Calu3 (cell line): Measurements from ENCODE around the gene TUBB4A. TPM values are rescaled to one million over a fixed set of nuclear protein-coding genes. Genes with fewer than 3 reads are reported as not detected.

ENCODE experiments used
- BruUV-seq: library from RNA; stranded (reverse); fragments of 400-500 nt; replicated peaks from 2 replicates; lab custom pipeline; 2021; lab: Mats Ljungman, UMichigan
- CTCF ChIA-PET: fragments of 300-600 bp; sonication (Branson Sonifier 250); formaldehyde crosslinking; loops from one replicate; lab custom pipeline; 2022; ENCODE audit warnings: antibody characterized with exemption; lab: Charles Lee
- DNase-seq: peaks from one replicate; pipeline ENCODE4 v3.0.0; 2022
- H3K27ac Mint-ChIP-seq: one replicate; pipeline ENCODE4 v1.8.0; 2022; ENCODE audit warnings: mixed read lengths; ENCODE audit not compliant: unreplicated experiment
- H3K27me3 Mint-ChIP-seq: one replicate; pipeline ENCODE4 v1.8.0; 2022; ENCODE audit warnings: mixed read lengths; ENCODE audit not compliant: unreplicated experiment
- H3K36me3 Mint-ChIP-seq: one replicate; pipeline ENCODE4 v1.8.0; 2022; ENCODE audit warnings: mild to moderate bottlenecking, moderate library complexity, mixed read lengths; ENCODE audit not compliant: insufficient read depth, unreplicated experiment
- H3K4me1 Mint-ChIP-seq: one replicate; pipeline ENCODE4 v1.8.0; 2022; ENCODE audit warnings: mild to moderate bottlenecking, low read depth, mixed read lengths; ENCODE audit not compliant: unreplicated experiment
- H3K4me3 Mint-ChIP-seq: one replicate; pipeline ENCODE4 v1.8.0; 2022; ENCODE audit warnings: mild to moderate bottlenecking, low read depth, moderate library complexity, mixed read lengths; ENCODE audit not compliant: unreplicated experiment
- H3K9me3 Mint-ChIP-seq: one replicate; pipeline ENCODE4 v1.8.0; 2022; ENCODE audit warnings: low read depth, mixed read lengths; ENCODE audit not compliant: unreplicated experiment
- intact Hi-C: fragments of 100-400 bp; cut with micrococcal nuclease; formaldehyde crosslinking; loops from one replicate; pipeline ENCODE4 v1.10.0; 2022; ENCODE audit not compliant: unreplicated experiment
- total RNA-seq: library from RNA; stranded (reverse); gene quantifications from 2 replicates; pipeline ENCODE4 v1.2.3, GENCODE V29; 2022
- TF ChIP-seq, protein P1 (sequence below): fragments of 200-600 bp; IDR thresholded peaks from one replicate; pipeline ENCODE4 v1.8.0; 2022; ENCODE audit warnings: antibody characterized with exemption; ENCODE audit not compliant: unreplicated experiment

The TUBB4A gene
- total RNA-seq, 1 experiment from 2014 or later, result 1.4 TPM

GRCh38 chr19:6476155-6476895 is 25.8 kb downstream of the TUBB4A start:
- no TSS peak for BruUV-seq
- Mint-ChIP-seq H3K9me3 (no peaks in the 10 kb centered on the region), H3K27me3 (peaks cover 18% of the 10 kb centered on the region), H3K36me3 (peaks cover 5% of the 10 kb centered on the region), H3K27ac (no peak overlapping the region), H3K4me1 (peaks cover 6% of the 10 kb centered on the region), H3K4me3 (no peak overlapping the region)
- CTCF ChIA-PET, result no interaction called here
- TF ChIP-seq, protein P1, sequence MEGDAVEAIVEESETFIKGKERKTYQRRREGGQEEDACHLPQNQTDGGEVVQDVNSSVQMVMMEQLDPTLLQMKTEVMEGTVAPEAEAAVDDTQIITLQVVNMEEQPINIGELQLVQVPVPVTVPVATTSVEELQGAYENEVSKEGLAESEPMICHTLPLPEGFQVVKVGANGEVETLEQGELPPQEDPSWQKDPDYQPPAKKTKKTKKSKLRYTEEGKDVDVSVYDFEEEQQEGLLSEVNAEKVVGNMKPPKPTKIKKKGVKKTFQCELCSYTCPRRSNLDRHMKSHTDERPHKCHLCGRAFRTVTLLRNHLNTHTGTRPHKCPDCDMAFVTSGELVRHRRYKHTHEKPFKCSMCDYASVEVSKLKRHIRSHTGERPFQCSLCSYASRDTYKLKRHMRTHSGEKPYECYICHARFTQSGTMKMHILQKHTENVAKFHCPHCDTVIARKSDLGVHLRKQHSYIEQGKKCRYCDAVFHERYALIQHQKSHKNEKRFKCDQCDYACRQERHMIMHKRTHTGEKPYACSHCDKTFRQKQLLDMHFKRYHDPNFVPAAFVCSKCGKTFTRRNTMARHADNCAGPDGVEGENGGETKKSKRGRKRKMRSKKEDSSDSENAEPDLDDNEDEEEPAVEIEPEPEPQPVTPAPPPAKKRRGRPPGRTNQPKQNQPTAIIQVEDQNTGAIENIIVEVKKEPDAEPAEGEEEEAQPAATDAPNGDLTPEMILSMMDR, result no peak
- intact Hi-C loops, result no loop called here
- DNase-seq, result peak; percentile 43

GRCh38 chr19:6475321-6476108 is 26.6 kb downstream of the TUBB4A start:
- H3K27me3 Mint-ChIP-seq, result peaks cover 12% of the 10 kb centered on the region
- no TSS peak for BruUV-seq
- H3K27ac Mint-ChIP-seq, result no peak overlapping the region
- no peak overlapping the region for H3K4me3 Mint-ChIP-seq
- peaks cover 5% of the 10 kb centered on the region for H3K36me3 Mint-ChIP-seq
- peaks cover 6% of the 10 kb centered on the region for H3K4me1 Mint-ChIP-seq
- TF ChIP-seq, protein P1, result no peak
- CTCF ChIA-PET, result no interaction called here
- H3K9me3 Mint-ChIP-seq, result no peaks in the 10 kb centered on the region
- no peak for DNase-seq
- intact Hi-C loops, result no loop called here

GRCh38 chr19:6473647-6474046 is 28.5 kb downstream of the TUBB4A start:
- Mint-ChIP-seq H3K36me3 (peaks cover 7% of the 10 kb centered on the region), H3K4me1 (peaks cover 6% of the 10 kb centered on the region), H3K27ac (no peak overlapping the region), H3K4me3 (no peak overlapping the region), H3K9me3 (no peaks in the 10 kb centered on the region), H3K27me3 (no peaks in the 10 kb centered on the region)
- intact Hi-C loops, result no loop called here
- BruUV-seq, result no TSS peak
- CTCF ChIA-PET, result no interaction called here
- DNase-seq, result no peak
- TF ChIP-seq, protein P1, result no peak

DNA sequence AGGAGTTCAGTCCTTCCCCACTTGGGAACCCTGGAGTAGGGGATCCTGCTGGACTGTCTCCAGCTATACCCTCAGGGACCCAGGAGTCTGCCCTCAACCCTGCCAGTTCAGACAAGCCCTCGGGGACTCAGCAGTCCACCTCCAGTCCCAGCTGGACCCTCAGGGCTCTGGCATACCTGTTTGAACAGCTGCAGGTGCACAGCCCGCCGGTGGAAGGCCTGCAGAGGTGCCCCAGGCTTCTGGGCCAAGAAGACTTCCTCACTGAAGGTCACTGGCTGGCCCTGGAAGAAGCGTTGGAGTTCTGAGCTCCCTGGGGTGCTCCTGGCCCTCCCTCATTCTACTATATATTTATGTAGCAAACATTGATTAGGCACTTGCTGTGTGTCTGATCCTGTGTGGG is 29.4 kb downstream of the TUBB4A start:
- intact Hi-C loops, result no loop called here
- Mint-ChIP-seq H3K4me3 (no peak overlapping the region), H3K36me3 (peaks cover 14% of the 10 kb centered on the region), H3K27me3 (no peaks in the 10 kb centered on the region), H3K4me1 (peaks cover 6% of the 10 kb centered on the region), H3K9me3 (no peaks in the 10 kb centered on the region), H3K27ac (no peak overlapping the region)
- DNase-seq, result no peak
- CTCF ChIA-PET, result no interaction called here
- no TSS peak for BruUV-seq
- TF ChIP-seq, protein P1, result no peak
